Measurements from ENCODE around the gene MICU1.

Gene MICU1

GRCh38 chr10:72630144-72630543, 4.3 kb upstream of the MICU1 start:
- DNase-seq, result no peak

GRCh38 chr10:72626444-72626754, 520 bp upstream of the MICU1 start:
- no peak for DNase-seq

- DNase-seq, result no peak
These were observed 637 bp downstream of the MICU1 start for GRCh38 chr10:72625276-72625607.

- no peak for DNase-seq
These were observed 3.6 kb downstream of the MICU1 start for GRCh38 chr10:72622271-72622670.

- peak in 16 of 58 donors; percentile 1 to 37 (median 18) for DNase-seq
These were observed 9.2 kb downstream of the MICU1 start for GRCh38 chr10:72616716-72617115.

GRCh38 chr10:72615970-72616369, 9.9 kb downstream of the MICU1 start:
- DNase-seq, result no peak

- DNase-seq, result no peak
These were observed 13.6 kb downstream of the MICU1 start for GRCh38 chr10:72612203-72612826.

- no peak for DNase-seq
These were observed 14.1 kb downstream of the MICU1 start for GRCh38 chr10:72611783-72612182.

- DNase-seq, result no peak
These were observed 15.4 kb downstream of the MICU1 start for GRCh38 chr10:72610466-72610865.

GRCh38 chr10:72605122-72605521, 20.8 kb downstream of the MICU1 start:
- DNase-seq, result no peak

- DNase-seq, result no peak
These were observed 24.7 kb downstream of the MICU1 start for GRCh38 chr10:72601144-72601543.

GRCh38 chr10:72598769-72599701, 26.8 kb downstream of the MICU1 start:
- DNase-seq, result no peak

GRCh38 chr10:72597897-72598296, 28.0 kb downstream of the MICU1 start:
- DNase-seq, result no peak

GRCh38 chr10:72595436-72595835, 30.4 kb downstream of the MICU1 start:
- DNase-seq, result no peak

GRCh38 chr10:72593963-72594362, 31.9 kb downstream of the MICU1 start:
- DNase-seq, result no peak

GRCh38 chr10:72588266-72588665, 37.6 kb downstream of the MICU1 start:
- no peak for DNase-seq

GRCh38 chr10:72587568-72587967, 38.3 kb downstream of the MICU1 start:
- no peak for DNase-seq

- peak in 7 of 58 donors; percentile 2 to 34 (median 8) for DNase-seq
These were observed 51.2 kb downstream of the MICU1 start for GRCh38 chr10:72574636-72575035.

GRCh38 chr10:72573079-72573478, 52.8 kb downstream of the MICU1 start:
- DNase-seq, result no peak

- DNase-seq, result peak in 1 of 58 donors; percentile 1
These were observed 57.8 kb downstream of the MICU1 start for GRCh38 chr10:72567889-72568640.

GRCh38 chr10:72567421-72567820, 58.5 kb downstream of the MICU1 start:
- no peak for DNase-seq

- no peak for DNase-seq
These were observed 61.3 kb downstream of the MICU1 start for GRCh38 chr10:72564596-72564995.
